GM21619 (cell line): ENCODE measurements around the gene MOCS1.

Source experiments
- ATAC-seq: cut with Tn5 transposase; IDR thresholded peaks from one replicate; pipeline ENCODE4 v1.9.1; 2021; ENCODE audit not compliant: unreplicated experiment

MOCS1 gene

DNA sequence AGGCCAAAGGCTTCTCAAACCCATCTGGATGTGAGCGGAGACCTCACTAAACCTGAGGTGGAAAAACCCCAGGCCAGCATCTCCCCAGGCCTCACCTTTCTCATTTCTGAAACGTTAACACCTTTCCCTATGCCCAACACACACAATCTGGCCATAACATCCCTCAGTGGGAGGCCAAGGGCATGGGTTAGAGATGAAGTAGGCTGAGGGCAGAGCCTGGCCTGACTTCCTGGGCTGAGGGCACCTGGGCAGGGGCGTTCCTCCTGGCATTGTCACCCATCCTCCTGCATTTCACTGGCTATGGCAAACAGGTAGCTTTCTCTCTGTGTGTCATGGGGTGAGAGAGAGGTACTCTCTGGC lies 8.4 kb downstream of the MOCS1 start:
- no peak for ATAC-seq

DNA sequence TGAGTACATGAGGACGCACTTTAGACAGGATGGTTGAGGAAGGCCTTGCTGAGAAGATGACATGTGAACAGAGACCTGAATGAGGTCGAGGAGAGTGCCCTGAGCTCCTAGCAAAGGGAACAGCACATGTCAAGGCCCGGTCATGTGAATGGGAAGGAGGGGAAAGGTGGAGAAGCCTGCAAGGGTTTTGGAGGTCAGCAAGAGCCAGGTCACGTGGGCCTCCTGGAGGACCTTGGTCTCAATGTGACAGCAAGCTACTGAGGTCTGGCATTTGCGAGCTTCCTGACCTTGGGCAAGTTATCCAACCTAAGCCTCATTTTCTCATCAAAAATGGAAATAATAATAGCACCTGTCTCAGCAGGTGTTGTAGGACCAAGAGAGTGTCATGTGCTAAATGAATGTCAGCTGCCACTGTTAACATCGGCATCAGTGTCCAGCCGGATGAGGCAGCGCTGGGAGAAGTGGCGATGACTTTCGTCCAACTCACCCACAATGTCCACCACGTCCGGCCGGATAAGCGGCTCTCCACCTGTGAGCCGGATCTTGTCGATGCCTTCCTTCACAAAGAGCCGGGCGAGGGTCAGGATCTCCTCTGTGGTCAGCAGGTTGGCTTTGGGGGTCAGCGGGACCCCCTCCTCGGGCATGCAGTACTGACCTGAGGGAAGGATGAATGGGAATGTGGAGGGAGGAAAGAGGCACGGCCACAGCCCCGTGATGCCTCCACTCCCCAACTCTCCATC lies 8.9 kb downstream of the MOCS1 start:
- no peak for ATAC-seq

DNA sequence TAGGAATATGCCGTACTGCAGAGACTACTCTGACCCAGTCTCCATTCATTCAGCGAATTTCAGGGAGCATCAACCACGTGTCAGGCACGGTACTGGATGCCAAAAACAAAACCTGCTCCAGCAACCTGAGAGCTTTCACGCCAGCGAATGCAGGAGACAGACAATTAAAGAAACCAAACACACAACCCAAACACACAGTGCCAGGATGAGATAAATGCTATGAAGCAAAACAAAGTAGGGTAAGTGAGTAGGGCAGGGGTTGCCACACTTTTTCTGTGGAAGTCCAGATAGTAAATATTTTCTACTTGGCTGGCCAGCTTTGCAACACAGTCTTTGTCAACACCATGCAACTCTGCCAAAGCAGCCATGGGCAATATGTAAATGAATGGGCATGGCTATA lies 10.0 kb downstream of the MOCS1 start:
- no peak for ATAC-seq

DNA sequence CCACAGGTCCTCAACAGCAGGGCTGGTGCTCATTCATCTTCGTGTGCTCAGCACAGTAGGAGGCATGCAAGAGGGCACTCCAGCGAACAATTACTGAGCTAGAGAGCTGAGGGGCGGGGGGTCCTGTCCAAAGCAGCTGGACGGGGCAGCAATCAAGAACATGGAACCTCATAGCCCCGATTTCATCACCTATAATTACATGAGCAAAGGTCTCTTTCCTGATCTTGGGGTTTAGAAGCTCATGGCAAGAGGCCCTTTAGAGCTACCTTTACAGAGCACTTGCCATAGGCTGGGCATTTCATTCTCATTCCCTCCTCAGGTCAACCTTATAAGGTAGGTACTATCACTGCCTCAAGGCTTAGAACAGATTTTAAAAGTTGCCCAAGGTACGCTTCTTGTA lies 10.4 kb downstream of the MOCS1 start:
- ATAC-seq: no peak

DNA sequence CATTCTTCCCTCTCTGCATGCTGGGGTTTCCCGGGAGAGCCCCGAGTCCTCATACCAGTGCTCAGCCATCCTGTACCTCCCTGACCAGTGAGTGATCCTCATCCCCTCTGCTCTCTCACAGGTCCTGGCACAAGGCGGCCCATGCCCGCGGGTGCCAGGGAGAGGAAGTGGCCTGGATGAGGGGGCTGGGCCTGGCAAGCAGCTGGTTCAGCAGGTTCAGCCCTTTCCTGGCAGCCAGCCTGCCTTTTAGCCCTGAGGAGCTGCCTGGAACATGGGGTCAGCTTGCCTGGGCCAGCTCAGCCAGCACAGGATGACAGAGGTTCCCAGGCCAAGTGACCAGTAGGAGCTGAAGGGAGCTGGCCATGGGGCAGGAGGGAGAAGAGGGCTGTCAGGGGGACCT lies 10.9 kb downstream of the MOCS1 start:
- no peak for ATAC-seq

GRCh38 chr6:39922821-39923220 lies 11.4 kb downstream of the MOCS1 start:
- ATAC-seq: no peak

DNA sequence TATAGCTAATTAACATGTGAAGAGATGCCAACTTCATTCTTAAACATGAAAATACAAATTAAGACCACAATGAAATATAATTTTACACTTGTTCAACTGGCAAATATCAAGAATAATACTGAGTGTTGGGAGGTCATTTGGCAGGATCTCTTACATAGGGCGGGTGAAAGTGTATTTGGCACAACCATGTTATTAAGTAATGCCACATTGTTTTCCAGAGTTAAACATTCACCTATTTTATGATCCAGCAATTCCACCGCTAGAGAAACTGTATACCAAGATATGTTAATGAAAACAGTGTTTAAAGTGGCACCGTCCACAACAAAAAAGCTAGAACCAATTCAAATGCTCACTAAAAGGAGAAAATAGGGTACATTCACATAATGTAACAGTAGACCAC lies 14.1 kb downstream of the MOCS1 start:
- ATAC-seq: no peak

DNA sequence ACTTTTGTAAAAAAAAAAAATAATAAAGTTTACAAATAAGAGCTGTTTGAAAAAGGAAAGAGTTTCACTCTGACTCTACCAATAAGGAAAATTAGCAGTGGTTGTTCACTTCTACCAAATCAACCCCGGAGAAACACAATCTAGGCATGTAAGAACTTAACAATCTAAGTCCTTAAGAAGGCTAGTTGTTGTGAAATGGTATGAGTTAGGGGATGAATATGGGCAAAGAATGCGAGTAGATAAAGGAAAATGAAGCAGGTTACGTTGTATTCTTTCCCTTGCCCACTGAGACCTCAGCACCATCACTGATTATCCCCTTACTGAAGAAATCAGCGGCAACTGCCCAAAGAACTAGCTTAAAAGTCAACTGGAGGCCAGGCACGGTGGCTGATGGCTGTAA lies 15.4 kb downstream of the MOCS1 start:
- no peak for ATAC-seq

DNA sequence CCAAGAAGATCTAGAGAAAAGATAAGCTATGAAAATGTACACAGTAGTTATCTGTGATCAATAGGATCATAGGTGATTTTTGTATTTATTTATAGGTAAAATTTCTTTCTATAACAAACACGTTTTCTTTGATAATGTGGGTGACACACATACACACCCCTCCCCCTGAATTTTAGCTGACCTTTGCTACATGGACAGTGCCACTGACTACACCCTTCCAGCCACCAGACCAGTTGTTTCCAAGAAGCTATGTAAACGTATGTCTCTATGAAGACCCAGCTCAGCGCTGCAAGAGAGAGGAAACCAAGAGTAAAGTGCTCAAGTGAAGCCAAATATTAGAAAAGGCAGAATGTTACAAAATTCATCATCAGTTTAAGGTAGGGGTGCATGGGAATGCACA lies 16.3 kb downstream of the MOCS1 start:
- ATAC-seq: no peak

GRCh38 chr6:39917329-39917728 lies 16.9 kb downstream of the MOCS1 start:
- no peak for ATAC-seq

GRCh38 chr6:39915866-39916265 lies 18.4 kb downstream of the MOCS1 start:
- ATAC-seq: no peak

- ATAC-seq: no peak
Observed at GRCh38 chr6:39914239-39914638, 20.0 kb downstream of the MOCS1 start.

DNA sequence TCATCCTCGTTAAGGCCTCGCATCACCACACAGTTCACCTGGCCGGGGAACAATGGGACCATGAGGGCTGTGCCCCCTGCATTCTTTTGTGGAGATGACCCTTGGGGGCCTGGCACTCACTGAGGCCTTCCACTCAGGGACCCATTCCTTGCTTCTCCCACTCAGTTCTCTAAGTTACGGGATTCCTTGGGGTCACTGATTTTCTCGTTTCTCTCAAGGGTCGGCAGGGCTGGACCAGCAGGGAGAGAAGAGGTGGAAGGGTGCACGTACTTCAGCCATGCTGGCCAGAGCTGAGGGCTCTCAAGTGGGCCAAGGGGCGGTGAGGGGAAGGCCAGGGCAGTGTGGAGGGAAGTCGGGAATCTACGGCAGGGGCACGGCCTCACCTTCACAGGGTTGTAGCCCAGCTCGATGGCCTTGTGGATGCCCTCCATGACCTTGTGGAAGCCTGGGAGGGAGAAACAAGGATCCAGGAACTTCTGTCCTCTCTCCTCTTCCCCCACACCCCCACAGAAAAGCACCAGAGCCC lies 20.8 kb downstream of the MOCS1 start:
- no peak for ATAC-seq

DNA sequence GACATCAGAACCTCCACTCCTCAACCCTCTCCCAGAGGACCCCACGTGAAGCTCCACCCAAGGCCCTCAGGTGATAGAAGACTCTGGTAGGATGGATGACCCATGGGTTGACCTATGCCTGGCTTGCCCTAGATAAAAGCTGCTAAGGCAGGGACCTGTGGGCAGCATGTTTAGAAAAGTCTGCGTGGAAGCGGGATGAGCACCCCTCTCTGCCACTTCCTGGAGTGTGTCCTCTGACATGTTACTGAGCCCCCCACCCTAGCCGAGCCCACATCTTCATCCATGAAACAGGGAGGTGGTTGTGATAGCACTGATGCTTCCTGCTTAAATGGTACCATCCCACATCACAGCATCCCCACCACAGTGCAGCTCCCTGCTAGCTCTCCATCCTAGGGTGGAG lies 21.8 kb downstream of the MOCS1 start:
- ATAC-seq: no peak

DNA sequence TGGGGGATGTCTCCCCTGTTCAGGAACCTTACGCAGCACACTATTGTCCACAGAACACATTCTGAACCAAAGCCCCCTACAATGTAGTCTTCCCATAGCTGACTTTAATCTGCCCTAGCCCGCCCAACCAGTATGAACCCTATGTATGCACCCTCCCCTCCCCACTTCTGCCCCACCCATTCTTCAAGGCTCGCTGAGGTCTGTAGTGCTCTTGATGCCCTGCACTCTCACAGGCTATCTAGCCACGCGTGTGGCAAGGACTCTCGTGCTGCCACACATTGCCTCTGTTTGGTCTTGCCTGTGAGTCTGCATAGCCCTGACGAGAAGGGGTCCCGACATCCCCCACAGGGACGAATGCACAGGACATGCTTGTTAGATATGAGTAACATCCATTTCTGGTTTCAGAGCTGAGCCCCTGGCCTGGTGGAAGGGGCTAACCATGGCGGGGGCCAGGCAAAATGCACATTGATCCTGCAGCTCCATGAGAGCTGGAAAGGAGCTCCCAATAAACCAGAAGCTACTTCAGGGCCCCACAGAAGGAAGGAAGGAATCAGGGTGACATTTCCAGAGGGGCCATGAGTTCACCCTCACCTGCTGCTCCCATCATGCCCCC lies 22.6 kb downstream of the MOCS1 start:
- no peak for ATAC-seq

DNA sequence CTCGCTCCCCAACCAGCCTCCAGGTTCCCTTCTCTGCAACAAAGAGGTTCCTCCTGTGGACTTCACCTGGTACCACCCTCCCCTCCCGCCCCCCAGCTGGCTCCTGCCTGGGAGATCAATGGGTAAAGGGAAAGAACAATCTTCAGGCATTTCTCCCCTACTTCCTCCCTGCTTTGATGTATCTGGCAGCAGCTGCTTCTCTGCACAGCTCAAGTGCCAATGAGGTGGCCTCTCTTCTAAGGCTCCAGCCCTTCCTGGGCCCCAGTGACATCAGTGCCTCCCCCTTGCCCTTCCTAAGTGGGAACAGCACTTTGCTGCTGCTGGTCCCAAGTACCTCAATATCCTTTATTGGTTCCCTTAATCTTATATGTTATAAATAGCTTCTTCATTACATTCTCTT lies 23.5 kb downstream of the MOCS1 start:
- ATAC-seq: no peak

- no peak for ATAC-seq
Observed at GRCh38 chr6:39910164-39910563, 24.1 kb downstream of the MOCS1 start.

GRCh38 chr6:39909701-39910100 lies 24.6 kb downstream of the MOCS1 start:
- no peak for ATAC-seq

- ATAC-seq: no peak
Observed at GRCh38 chr6:39908838-39909583, 25.3 kb downstream of the MOCS1 start.

GRCh38 chr6:39907871-39908575 lies 26.2 kb downstream of the MOCS1 start:
- ATAC-seq: no peak

- no peak for ATAC-seq
Observed at GRCh38 chr6:39906318-39906761, 27.9 kb downstream of the MOCS1 start.

- no peak for ATAC-seq
Observed at GRCh38 chr6:39905640-39905975, 28.7 kb downstream of the MOCS1 start.
